Ureter (tissue), 1 donor: ENCODE results near the gene PRKN. TPM values are rescaled to one million over a fixed set of nuclear protein-coding genes. Genes with fewer than 3 reads are reported as not detected.

Source experiments
- DNase-seq: peaks from one replicate; pipeline ENCODE4 v3.0.0-alpha.2; 2020; ENCODE audit warnings: low spot score
- total RNA-seq: library from RNA; stranded (reverse); gene quantifications from one replicate; pipeline ENCODE4 v1.2.4, GENCODE V29; 2023
- donor health status: DM: yes; HTN: yes; CAD: no.

PRKN gene
- total RNA-seq, 1 donor from 2014 or later: 12.1 TPM

DNA sequence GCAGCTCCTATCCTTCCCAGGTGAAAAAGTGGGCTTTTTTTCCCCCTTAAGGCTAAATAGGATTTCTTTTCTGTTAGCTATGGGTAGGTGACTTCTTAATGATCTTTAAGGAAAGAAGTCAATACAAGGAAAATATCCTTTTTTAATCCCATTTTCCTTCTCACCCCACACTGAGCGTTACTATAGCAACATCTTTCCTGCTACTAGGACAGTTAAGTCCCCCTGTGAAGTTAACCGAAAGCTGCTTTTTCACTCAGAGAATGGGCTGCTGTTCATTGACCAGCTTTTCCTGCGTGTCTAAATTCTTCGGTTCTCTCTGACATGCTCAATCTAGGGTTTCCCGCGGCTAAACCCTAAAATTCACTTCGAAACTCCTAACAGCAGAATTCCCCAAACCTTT is 1280.6 kb downstream of the PRKN start:
- DNase-seq: no peak

DNA sequence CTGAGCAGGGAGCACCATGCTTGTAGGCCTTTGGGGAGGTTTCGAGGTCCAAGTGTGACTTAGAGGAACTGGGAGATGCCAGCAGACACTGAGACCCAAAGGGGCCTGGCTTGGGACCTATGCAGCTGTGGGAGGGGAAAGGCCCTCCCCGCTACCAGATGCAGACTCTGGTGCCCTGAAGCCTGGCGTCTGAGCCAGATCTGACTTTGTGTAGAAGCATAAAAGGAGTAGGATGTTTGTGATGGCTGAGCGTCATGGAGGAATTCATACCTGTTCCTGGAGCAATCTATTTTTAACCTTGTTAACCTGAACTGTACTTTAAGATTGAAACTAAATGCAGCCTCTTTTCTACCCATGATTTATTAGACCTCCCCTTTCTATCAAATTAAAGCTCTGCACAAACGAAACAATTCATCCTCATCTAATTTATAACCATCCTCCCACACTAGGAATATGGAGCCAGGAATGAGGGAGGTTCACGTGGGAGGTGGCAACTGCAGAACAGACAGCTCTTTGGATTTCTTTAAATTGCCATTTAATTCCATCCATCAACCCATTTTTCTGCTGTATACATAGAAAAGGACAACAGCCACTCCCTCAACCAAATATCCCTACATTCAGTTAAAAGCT is 1281.2 kb downstream of the PRKN start:
- DNase-seq: no peak

DNA sequence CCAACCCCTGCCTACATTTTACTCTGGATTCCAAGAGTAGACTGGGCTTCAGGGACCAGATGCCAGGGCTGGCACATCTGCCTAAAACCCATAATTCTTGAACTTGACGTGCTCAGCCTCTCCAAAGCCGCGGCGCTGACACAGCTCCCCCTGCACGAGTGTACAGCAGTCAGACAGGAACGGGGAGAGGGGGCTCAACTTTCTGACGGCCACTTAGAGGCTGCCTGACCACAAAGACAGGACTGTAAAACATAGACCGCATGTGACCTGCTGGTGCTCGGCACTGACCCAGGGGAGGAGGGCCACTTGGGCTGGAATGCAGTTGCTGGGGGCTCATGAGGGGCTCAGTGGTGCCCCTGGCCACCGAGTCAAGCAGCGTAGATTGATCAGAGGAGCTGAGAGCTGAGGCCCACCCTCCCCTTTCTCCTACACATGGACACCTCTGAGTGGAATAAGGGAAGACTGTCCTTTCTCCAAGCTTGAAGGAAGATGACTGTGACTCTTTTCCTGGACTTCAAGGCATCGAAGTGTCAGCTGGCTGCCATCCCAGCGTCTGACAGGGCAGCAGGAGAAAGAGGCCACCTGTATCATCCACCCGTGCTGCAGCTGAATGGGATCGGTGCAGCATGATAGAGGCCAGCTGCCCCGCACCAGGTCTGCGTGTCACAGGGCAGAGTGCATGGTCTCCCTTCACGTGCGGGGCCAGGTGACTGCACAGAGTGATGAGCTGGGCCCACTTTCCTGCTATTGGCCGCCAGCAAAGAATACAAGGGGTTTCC is 1282.4 kb downstream of the PRKN start:
- no peak for DNase-seq

DNA sequence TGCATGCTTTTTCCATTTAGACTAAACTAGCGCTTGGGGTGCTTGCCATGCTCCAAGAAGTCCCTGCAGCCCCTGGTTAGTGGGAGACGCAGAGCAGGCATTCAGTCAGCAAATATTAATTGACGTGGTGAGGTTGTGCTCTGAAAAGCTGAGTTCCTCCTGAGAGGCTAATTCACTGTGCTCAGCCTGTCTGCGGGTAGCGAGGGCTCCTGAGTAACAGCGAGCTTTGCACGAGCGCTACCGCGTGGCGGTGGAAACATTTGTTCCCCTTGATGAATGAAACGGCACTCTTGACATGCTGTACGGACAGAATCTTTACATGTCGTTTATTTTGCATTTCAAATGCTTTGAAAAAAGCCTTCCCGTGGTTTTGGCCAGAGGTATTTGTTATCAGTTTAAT is 1283.1 kb downstream of the PRKN start:
- peak; percentile 54 for DNase-seq

DNA sequence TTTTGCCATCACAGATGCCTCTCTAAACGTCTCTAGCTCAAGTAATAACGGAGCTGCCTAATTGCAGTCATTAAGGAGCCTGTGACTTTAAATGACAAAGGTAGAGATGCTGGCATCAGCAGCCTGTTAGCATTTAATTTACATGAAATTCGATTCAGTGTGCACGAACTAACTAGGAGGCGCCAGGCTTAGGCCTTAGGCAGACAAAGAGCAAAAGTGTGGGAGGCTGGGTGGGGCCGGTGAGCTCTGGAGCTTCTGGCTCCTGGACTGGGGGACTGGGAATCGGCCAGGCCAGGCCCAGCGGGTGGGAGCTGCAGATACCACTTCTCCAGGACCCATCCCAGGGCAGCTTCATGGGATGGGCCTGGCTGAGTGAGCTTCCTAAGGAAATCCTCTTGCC is 1283.7 kb downstream of the PRKN start:
- DNase-seq: no peak

DNA sequence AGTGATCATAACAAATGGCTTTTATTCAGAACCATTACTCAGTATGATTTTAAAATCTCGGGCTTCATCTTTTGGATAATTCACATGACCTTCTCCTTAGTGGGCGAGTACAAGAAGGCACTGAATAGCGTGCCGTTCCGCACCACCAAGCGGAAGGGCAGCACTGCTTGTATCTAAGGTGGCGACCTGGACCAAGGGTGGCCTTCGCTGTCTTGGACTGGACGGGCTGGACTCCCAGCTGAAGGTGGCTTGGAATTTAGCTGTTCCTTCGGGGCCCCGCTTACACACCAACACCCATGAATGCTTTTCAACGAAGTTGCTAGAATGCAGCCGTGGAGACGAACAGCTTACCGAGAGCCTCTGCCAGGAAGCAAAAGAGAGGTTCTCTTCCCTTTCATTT is 1285.1 kb downstream of the PRKN start:
- DNase-seq: no peak

DNA sequence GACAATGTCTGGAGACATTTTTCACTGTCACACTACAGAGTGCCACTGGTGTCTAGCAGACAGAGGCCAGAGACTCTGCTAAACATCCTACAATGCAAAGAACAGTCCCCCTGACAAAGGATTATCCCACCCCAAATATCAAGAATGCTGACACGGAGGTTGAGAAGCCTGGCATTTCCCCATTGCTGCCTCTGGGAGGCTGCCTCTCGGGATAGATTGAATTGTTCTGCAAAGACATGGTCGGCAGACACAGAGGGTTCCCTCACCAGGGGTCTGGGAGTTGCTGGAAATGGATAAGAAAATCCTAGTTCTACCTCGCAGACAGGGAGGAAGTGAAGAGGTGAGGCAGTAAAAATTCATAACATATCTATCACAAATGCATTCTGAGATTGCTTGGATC is 1287.3 kb downstream of the PRKN start:
- DNase-seq: no peak

DNA sequence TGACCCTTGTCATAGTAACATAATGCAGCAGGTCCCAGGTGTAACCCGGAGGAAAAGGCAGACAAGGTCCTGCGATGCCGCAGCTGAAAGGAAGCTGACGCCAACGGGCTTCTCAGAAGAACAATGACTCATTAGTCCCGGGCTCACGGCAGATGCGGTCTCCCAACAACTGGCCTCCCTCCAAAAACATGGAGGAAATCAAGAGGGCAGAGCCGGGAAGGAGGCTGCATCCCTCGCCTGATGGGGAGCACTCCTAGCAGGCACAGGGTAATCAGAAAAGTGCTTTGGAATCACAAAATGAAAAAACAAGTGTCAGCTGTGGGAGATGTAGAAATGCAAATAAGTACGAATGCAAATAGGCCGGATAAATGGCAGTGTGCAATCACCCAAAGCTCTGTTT is 1288.5 kb downstream of the PRKN start:
- DNase-seq: peak; percentile 73

DNA sequence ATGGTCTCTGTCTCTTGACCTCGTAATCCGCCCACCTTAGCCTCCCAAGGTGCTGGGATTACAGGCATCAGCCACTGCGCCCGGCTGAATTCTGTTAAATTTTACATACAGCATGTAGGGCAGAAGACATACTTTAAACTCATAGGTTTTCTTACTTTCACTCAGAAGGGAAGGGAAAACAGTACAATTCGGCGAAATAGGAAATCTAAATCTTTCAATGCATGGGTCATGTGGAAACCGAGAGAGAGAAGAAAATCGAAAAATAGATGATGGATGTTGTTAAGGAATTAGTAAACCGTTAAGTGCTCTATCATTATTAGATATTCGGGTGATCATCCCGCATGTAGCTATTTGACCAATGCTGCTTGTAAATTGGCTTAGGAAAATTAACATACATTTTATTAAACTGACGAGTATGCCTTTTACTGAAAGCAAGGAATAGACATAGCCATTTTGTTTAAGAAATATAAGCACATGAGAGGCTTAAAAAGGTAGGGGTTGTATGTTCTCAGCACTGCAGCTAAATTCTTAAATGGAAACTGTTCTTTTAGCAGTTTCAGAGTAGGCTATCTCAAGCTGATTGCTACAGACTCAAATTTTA is 1289.0 kb downstream of the PRKN start:
- DNase-seq: no peak

DNA sequence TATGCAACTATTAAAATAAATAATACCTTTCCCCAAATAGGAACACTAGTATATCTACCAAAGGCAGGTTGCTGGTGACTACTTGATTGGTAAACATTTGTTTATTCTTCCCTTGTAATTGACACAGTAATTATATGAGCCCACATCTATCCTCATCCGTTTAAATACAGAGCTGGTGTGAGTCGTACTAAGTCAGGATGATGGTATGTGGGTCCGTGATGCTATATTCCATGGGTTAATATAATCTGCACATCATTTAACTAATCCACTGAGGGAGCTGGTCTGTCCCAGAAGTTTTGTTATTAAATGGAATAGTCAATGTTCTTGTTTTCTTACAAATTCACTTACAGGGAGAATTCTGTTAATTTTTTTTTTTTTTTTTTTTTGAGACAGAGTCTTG is 1289.7 kb downstream of the PRKN start:
- no peak for DNase-seq

DNA sequence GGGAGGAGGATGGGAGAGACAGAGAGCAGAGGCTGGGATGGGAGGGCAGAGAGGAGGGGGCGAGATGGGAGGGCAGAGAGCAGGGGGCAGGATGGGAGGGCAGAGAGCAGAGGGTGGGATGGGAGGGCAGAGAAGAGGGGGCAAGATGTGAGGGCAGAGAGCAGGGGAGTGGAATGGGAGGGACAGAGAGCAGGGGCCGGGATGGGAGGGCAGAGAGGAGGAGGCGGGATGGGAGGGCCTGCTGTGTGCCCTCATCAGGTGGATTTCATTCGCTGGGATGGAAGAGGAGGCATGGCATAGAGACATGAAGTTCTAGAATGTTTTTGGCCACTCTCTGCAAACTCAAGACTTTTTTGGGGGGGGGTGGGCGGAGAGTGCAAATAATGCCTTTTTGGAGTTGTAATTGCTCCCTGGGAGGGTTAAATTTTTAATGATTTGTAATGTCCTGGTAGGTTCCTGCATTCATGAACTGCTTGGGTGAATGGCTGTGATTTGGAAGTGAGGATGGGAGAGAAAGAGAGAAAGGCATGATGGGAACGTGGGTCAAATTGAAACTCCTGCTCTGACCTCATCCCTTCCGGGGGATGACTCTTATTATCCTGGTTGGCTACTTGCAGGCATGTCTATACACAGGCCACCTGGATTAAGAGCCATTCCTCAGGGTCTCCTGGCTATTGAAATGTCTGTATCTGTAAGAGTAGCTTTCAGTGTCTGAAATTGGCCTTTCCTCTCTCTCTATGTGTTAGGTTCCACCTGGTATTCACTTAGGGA is 1291.3 kb downstream of the PRKN start:
- no peak for DNase-seq

DNA sequence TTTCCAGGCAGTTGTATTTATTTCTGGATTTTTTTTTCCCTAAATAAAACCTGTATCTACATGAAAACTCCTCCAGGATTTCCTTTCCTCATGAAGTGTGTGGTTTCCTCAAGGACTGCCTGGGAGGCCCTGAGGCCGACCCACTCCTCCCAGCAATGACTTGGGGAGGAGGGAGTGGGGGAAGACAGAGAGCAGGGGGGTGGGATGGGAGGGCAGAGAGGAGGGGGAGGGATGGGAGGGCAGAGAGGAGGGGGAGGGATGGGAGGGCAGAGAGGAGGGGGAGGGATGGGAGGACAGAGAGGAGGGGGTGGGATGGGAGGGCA is 1291.9 kb downstream of the PRKN start:
- no peak for DNase-seq

DNA sequence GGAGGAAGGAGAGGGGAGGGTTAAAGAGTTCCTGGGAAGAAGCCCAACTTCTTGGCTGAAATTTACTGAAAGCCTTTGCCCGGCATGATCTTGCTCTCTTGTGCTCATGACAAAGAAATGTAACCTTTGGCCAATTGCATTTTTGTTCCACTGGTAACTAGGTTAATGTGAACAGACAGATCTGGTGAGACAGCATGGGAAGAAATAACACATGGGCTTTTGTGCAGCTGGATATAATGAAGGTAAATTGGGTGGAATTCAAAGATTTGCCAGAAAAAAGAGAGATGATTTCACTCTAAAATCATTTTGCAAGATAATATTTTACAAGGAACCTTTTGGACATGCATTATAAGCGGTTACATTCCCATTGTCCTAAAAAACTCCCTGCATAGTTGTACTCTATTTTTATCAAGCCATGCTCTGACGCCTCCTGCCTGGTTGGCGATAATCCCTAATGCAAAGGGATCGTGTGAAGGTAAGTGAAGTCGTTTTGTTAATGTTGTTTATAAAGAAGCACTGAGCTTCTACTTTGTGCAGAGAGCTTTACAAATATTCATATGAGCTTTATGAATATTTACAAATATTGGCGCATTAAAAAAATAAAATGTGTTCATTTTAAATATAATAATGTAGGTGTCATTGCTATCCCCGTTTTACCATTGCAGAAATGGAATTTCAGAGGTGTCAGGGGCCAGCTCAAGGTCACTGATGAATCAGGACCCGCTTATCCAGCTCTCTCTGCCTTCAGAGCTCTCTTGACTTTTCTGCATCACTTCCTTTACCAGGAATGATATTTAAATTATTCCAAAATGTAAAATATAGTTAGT is 1292.4 kb downstream of the PRKN start:
- DNase-seq: no peak

DNA sequence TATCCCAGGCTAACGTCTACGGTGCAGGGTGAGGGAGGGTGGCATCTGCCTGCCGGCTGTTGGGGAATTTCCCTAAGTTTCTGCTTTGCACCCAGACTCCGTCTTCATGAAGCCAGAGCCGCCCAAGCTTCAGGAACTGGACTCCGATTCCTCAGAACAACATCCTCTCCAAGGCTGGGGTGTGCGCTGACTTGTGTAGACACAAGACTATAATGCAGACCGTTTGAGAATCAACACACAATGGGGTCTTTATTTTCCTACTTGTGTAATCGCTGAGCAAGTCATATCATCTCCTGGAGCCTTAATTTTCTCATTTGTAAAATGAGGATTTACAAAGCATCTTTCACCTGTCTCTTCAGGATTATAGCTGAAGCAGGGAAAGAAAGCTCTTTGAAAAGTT is 1293.2 kb downstream of the PRKN start:
- no peak for DNase-seq

DNA sequence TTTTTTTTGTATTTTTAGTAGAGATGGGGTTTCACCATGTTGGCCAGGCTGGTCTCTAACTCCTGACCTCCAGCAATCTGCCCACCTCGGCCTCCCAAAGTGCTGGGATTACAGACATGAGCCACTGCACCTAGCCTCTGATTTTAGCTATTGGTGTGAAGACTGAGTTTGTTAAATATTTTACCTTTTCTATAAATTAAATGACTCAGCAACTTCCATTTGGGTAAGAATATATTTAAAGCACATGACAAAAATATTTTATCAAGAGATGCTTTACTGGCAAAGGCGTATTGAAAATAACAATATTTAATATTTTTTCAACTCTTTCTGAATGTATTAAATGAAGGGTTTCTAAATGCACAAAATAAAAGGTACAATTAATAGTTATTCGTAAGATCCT is 1295.0 kb downstream of the PRKN start:
- DNase-seq: no peak

DNA sequence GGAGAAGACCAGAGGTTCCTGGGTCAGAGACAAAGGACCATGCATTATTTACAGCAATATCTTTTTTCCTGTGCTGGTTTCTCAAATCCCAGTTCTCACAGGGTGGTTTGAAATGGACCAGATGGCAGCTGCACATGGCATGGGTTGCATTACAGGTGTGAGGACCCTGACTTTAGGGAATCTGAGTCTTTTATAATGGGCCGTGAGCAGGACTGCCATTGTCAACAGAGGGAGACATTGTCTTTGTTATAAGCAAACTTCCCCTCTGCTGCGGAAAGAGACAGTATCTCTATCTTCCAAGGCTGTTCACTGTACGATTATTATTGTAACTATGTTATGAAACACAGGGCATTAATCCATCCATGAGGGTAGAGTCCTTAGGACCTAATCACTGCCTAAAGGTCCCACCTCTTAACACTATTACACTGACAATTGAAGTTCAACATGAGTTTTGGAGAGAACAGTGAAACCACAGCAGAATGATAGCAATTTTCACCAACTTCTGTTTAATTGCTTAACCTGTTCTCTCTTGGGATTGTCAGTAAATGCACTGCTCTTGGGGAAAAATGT is 1297.6 kb downstream of the PRKN start:
- DNase-seq: no peak

DNA sequence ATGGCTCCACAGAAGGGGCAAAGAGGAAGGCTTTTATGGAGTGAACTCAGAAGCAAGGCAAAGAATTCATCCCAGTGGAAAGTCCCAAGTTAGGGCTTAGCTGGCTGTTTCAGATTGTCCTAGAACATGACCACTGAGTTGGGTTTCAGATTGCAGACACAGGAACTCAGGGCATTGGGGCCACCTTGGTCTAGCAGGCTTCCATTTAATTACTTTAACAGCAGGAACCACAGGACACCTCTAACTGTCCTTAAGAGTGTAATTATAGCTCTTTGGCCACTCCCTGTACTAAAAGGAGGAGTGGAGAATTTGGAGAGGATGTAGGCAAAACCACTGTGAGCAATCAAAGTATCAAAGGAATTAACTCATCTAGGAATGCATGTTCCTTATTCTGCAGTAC is 1303.1 kb downstream of the PRKN start:
- DNase-seq: no peak

DNA sequence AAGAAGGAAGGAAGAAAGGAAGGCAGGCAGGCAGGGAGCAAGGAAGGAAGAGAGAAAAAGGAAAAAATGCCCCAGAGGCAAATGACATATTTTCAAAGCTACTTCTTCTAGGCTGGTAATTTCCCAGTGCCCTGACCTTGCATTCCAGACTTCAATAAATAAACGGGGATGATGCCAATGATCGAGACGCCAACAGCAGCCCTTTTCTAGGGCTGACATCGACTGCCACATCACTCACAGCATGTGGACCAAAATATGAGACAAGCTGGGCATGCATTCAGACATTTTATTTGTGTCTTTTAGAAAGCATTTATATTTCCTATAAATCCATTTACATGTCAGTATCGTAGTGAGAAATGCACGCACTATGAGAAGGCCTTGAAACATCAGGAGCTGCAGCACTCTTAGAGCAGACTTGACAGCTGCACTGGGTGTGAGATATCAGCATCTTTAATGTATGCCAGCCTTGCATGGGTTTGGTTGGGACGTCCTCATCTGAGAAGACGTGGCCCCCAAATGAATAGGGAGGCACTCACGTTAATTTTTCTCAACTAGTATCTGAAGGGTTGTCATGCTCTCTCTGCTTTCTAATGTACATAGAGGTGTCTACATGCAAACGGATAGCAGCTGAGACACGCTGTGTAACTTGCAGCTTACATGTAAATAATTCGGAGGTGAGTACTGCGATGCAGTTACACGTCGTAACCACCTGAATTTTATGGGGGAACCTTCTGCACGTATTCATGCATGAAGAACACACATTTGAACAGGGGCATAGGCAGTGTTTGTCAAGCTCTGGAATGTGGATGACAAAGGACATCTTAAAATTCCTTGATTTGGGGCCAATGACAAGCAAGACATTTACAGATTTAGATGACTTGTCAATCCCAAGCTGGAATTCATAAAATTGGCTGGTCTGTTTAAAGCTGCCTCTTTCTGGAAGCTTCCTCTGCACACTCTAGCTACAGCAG is 1304.6 kb downstream of the PRKN start:
- DNase-seq: no peak

DNA sequence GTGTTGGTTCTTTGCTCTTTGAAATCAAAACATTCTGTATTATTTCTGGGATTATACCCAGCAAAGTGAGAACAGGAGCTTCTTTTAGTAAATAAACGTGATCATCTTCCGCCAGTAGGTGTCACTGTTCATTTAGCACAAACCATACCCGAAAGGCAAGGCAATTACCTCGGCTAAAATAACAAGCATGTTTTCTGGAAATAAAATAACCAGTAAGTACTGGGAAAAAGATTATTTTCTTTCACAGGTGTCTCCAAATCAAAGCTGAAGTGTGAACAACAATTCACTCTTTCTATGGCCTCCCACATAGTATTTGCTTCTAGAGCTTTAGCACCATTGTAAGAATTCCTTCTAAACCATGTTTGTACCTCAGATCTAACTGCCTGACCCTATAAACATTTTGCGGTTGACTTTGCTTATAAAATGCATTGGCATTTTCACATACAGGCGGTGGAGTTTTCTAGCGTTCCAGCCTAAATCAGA is 1309.1 kb downstream of the PRKN start:
- peak; percentile 56 for DNase-seq
